ENCODE results near the gene TMPRSS9. TPM values are rescaled to one million over a fixed set of nuclear protein-coding genes. Genes with fewer than 3 reads are reported as not detected.

TMPRSS9 gene
- polyA plus RNA-seq, 6 donors from 2014 or later = not detected

GRCh38 chr19:2353159-2353886 is 6.7 kb upstream of the TMPRSS9 start:
- no peak overlapping the region for H3K27ac Mint-ChIP-seq
- DNase-seq = no peak
- peaks cover 0 to 5% (median 0%) of the 10 kb centered on the region in 7 donors for H3K9me3 Mint-ChIP-seq
- H3K4me3 Mint-ChIP-seq = no peak overlapping the region
- ATAC-seq (ENCODE audit: low read depth in 2 of 2) = no peak
- H3K4me1 Mint-ChIP-seq = peaks cover 0 to 9% (median 2%) of the 10 kb centered on the region in 3 donors
- no peaks in the 10 kb centered on the region for H3K27me3 Mint-ChIP-seq
- H3K36me3 Mint-ChIP-seq = no peaks in the 10 kb centered on the region

- Mint-ChIP-seq H3K4me3 (no peak overlapping the region), H3K36me3 (no peaks in the 10 kb centered on the region), H3K27me3 (no peaks in the 10 kb centered on the region), H3K9me3 (peaks cover 0 to 5% (median 0%) of the 10 kb centered on the region in 7 donors), H3K27ac (no peak overlapping the region), H3K4me1 (peaks cover 0 to 9% (median 2%) of the 10 kb centered on the region in 3 donors)
- ATAC-seq (ENCODE audit: low read depth in 2 of 2) (no peak), DNase-seq (no peak)
These were observed 6.0 kb upstream of the TMPRSS9 start for GRCh38 chr19:2353887-2354592.

- Mint-ChIP-seq H3K27ac (peak overlapping the region in 1 of 6 donors; percentile 33), H3K4me1 (peaks cover 0 to 9% (median 2%) of the 10 kb centered on the region in 3 donors), H3K27me3 (no peaks in the 10 kb centered on the region), H3K4me3 (no peak overlapping the region), H3K36me3 (no peaks in the 10 kb centered on the region), H3K9me3 (peaks cover 0 to 5% (median 0%) of the 10 kb centered on the region in 7 donors)
- ATAC-seq (ENCODE audit: low read depth in 2 of 2) (no peak), DNase-seq (no peak)
These were observed 5.4 kb upstream of the TMPRSS9 start for GRCh38 chr19:2354670-2355069.

GRCh38 chr19:2355168-2356035 is 4.7 kb upstream of the TMPRSS9 start:
- Mint-ChIP-seq H3K27ac (peak overlapping the region in 1 of 6 donors; percentile 53), H3K4me1 (peaks cover 3 to 10% (median 4%) of the 10 kb centered on the region in 3 donors), H3K9me3 (peaks cover 0 to 5% (median 0%) of the 10 kb centered on the region in 7 donors), H3K4me3 (no peak overlapping the region), H3K36me3 (no peaks in the 10 kb centered on the region), H3K27me3 (peaks cover 1 to 3% (median 3%) of the 10 kb centered on the region in 3 donors)
- ATAC-seq (ENCODE audit: low read depth in 2 of 2) = no peak
- no peak for DNase-seq

- H3K27ac Mint-ChIP-seq = peak overlapping the region in 1 of 6 donors; percentile 11
- H3K4me3 Mint-ChIP-seq = no peak overlapping the region
- peaks cover 0 to 5% (median 0%) of the 10 kb centered on the region in 7 donors for H3K9me3 Mint-ChIP-seq
- DNase-seq (no peak), ATAC-seq (ENCODE audit: low read depth in 2 of 2) (no peak)
- H3K4me1 Mint-ChIP-seq = peaks cover 7 to 14% (median 8%) of the 10 kb centered on the region in 3 donors
- peaks cover 5 to 9% (median 8%) of the 10 kb centered on the region in 3 donors for H3K27me3 Mint-ChIP-seq
- H3K36me3 Mint-ChIP-seq = no peaks in the 10 kb centered on the region
These were observed 3.9 kb upstream of the TMPRSS9 start for GRCh38 chr19:2356036-2356646.

- peaks cover 7 to 14% (median 8%) of the 10 kb centered on the region in 3 donors for H3K4me1 Mint-ChIP-seq
- ATAC-seq (ENCODE audit: low read depth in 2 of 2) = no peak
- H3K9me3 Mint-ChIP-seq = peaks cover 0 to 5% (median 0%) of the 10 kb centered on the region in 7 donors
- H3K36me3 Mint-ChIP-seq = no peaks in the 10 kb centered on the region
- DNase-seq = no peak
- no peak overlapping the region for H3K4me3 Mint-ChIP-seq
- peak overlapping the region in 3 of 6 donors; percentile 24 to 62 (median 49) for H3K27ac Mint-ChIP-seq
- peaks cover 5 to 9% (median 8%) of the 10 kb centered on the region in 3 donors for H3K27me3 Mint-ChIP-seq
These were observed 2.5 kb upstream of the TMPRSS9 start for GRCh38 chr19:2357279-2358206.

- Mint-ChIP-seq H3K27me3 (peaks cover 5 to 9% (median 8%) of the 10 kb centered on the region in 3 donors), H3K4me1 (peaks cover 7 to 14% (median 8%) of the 10 kb centered on the region in 3 donors), H3K27ac (peak overlapping the region in 3 of 6 donors; percentile 26 to 70 (median 48)), H3K36me3 (no peaks in the 10 kb centered on the region), H3K9me3 (peaks cover 0 to 5% (median 0%) of the 10 kb centered on the region in 7 donors), H3K4me3 (peak overlapping the region in 2 of 8 donors; percentile 36 to 45)
- ATAC-seq (ENCODE audit: low read depth in 2 of 2) (no peak), DNase-seq (no peak)
These were observed 1.4 kb upstream of the TMPRSS9 start for GRCh38 chr19:2358548-2359173.

- peaks cover 0 to 9% of the 10 kb centered on the region in 2 donors for H3K36me3 Mint-ChIP-seq
- peak overlapping the region in 2 of 6 donors; percentile 11 to 76 for H3K27ac Mint-ChIP-seq
These were observed 768 bp downstream of the TMPRSS9 start for GRCh38 chr19:2360833-2361232.

GRCh38 chr19:2361246-2362045 is 1.4 kb downstream of the TMPRSS9 start:
- ATAC-seq (ENCODE audit: low read depth in 2 of 2) = no peak
- Mint-ChIP-seq H3K4me3 (no peak overlapping the region), H3K9me3 (peaks cover 0 to 5% (median 0%) of the 10 kb centered on the region in 7 donors), H3K36me3 (peaks cover 0 to 9% of the 10 kb centered on the region in 2 donors), H3K27me3 (peaks cover 12 to 19% (median 16%) of the 10 kb centered on the region in 3 donors), H3K27ac (no peak overlapping the region), H3K4me1 (peaks cover 13 to 19% (median 16%) of the 10 kb centered on the region in 3 donors)
- DNase-seq = no peak

More at GRCh38 chr19:2360833-2361232, 768 bp downstream of the TMPRSS9 start:
- Mint-ChIP-seq H3K4me3 (peak overlapping the region in 1 of 8 donors; percentile 37), H3K9me3 (peaks cover 0 to 5% (median 0%) of the 10 kb centered on the region in 7 donors), H3K27me3 (peaks cover 12 to 19% (median 16%) of the 10 kb centered on the region in 3 donors), H3K4me1 (peaks cover 13 to 19% (median 16%) of the 10 kb centered on the region in 3 donors)
- ATAC-seq (ENCODE audit: low read depth in 2 of 2) (no peak), DNase-seq (no peak)

- no peak for ATAC-seq (ENCODE audit: low read depth in 2 of 2)
- H3K9me3 Mint-ChIP-seq = peaks cover 0 to 1% (median 0%) of the 10 kb centered on the region in 7 donors
- no peak overlapping the region for H3K4me3 Mint-ChIP-seq
- H3K36me3 Mint-ChIP-seq = peaks cover 0 to 9% of the 10 kb centered on the region in 2 donors
- peaks cover 12 to 19% (median 16%) of the 10 kb centered on the region in 3 donors for H3K27me3 Mint-ChIP-seq
- H3K4me1 Mint-ChIP-seq = peaks cover 11 to 16% (median 13%) of the 10 kb centered on the region in 3 donors
- no peak overlapping the region for H3K27ac Mint-ChIP-seq
- no peak for DNase-seq
These were observed 2.2 kb downstream of the TMPRSS9 start for GRCh38 chr19:2362046-2362969.

Data from naive B cell (primary cell).